HUDEP-2 (cell line): Measurements from ENCODE around the gene SLIT2.
A peak's percentile ranks its signal among the peaks of the same experiment; 100 is the strongest.

Experiments used
- DNase-seq, 76 experiments: peaks; one replicate each; lab custom pipeline; 2025; ENCODE audit not compliant: unreplicated experiment in 76 of 76; lab: John Stamatoyannopoulos, UW

SLIT2 gene

DNA sequence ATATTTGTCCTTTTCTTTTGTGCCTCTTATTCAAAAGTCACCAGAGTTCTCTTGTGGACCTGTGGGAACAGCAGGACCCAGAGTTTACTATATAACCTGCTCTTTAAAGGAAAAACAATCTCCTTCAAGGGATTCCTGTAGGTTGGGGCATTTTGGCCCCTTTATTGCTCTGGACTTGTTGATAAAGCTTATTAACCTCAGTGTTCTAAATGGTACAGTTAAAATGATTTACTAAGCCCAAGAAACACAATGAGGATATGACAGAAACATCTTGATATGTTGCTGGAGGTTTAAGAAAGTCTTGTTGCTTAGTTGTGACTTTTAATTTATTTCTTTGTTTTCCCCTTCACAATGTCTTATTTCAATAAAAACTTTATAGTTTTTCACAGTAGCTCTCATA lies 46.8 kb downstream of the SLIT2 start:
- no peak for DNase-seq

DNA sequence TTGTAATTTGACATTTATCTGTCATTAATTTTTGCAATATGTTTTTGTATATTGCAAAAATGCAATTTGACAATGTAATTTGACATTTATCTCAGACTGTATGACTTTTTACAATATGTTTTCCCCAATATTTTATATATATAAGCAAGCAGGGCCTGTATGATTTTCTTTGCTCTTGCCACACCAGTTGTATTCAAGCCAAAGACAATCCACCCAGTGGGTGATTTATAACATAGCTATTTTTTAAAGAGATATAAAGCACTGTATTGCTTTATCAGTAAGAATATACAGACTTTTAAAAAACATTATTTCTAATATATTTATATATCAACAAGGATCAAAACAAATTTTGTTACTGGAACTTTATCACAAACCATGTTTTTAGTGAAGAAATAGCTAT lies 47.3 kb downstream of the SLIT2 start:
- DNase-seq, result no peak

DNA sequence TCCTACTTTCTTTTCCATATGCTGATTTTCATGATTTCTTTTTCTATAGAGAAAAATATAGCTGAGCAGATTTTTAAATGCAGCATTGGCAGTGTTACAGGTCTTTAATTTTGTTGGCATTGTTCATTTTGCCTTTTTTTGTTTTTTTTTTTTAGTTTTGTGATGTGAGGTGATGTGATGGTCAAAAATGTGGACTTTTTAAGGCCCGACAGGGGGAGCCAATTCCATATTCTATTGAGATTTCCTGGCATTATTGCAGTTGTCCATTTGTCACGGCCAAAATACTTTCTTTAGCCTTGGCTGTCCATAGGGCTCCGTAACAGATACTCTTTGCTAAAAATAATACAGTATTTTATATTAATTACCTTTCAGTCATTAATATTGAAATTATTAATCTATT lies 47.8 kb downstream of the SLIT2 start:
- peak in 1 of 76 experiments; percentile 5 for DNase-seq

DNA sequence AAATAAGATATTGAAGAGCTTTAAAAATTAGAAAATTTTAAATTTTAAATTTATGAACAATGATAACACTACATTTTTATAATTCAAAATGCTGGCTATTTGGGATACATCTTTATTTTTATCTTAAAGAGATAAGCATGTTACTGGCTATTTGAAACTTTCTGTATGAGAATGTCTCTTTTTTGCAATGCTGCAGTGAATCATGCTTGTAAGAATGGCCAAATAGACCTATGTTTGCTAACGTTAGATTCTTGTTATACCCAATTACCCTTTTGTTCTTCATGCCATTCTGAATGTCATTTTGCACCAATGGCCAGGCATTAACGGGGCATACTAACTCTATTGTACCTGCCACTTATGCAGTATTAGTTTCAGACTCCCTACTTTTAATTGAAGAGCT lies 49.5 kb downstream of the SLIT2 start:
- DNase-seq, result no peak
